Natural killer cell (primary cell): ENCODE data around the gene GPD1. TPM values are rescaled to one million over a fixed set of nuclear protein-coding genes. Genes with fewer than 3 reads are reported as not detected.

Experiments
- ATAC-seq, 3 donors: fragments of 150-1000 bp in 2 of 3; fragments of 200-7000 bp in 1 of 3; cut with Tn5 transposase; 1 replicate in 1 of 3; 2 replicates in 2 of 3; pipeline ENCODE4 v1.10.0; 2021; ENCODE audit warnings: mild to moderate bottlenecking in 2 of 3, moderate library complexity in 2 of 3
- DNase-seq, 2 donors: peaks; one replicate each; pipeline versions ENCODE4 v3.0.0 to v3.0.0-alpha.2; 2013 to 2021; ENCODE audit warnings: mixed read lengths in 1 of 2
- H3K27ac ChIP-seq: one replicate; pipeline ENCODE4 v1.5.1; 2013; ENCODE audit warnings: mild to moderate bottlenecking, low read length
- H3K27me3 ChIP-seq: one replicate; pipeline ENCODE4 v1.6.1; 2013; ENCODE audit warnings: low read length; ENCODE audit not compliant: control insufficient read depth, insufficient read depth
- H3K36me3 ChIP-seq: one replicate; pipeline ENCODE4 v1.6.1; 2013; ENCODE audit warnings: low read length; ENCODE audit not compliant: control insufficient read depth, insufficient read depth
- H3K4me1 ChIP-seq: one replicate; pipeline ENCODE4 v1.6.1; 2013; ENCODE audit warnings: low read length; ENCODE audit not compliant: control insufficient read depth, insufficient read depth
- H3K4me3 ChIP-seq: one replicate; pipeline ENCODE4 v1.5.1; 2013; ENCODE audit warnings: low read length
- H3K9me3 ChIP-seq: one replicate; pipeline ENCODE4 v1.6.1; 2013; ENCODE audit warnings: low read length; ENCODE audit not compliant: control insufficient read depth, insufficient read depth
- H3K27ac Mint-ChIP-seq, 2 donors: one replicate each; pipeline ENCODE4 v1.8.0; 2022; ENCODE audit warnings: mild to moderate bottlenecking in 2 of 2, mixed read lengths in 2 of 2, moderate library complexity in 1 of 2
- H3K27me3 Mint-ChIP-seq, 2 donors: one replicate each; pipeline ENCODE4 v1.8.0; 2022; ENCODE audit warnings: low read depth in 2 of 2, mixed read lengths in 2 of 2
- H3K36me3 Mint-ChIP-seq: one replicate; pipeline ENCODE4 v1.8.0; 2022; ENCODE audit warnings: mixed read lengths
- H3K4me1 Mint-ChIP-seq, 2 donors: one replicate each; pipeline ENCODE4 v1.8.0; 2022; ENCODE audit warnings: mixed read lengths in 2 of 2
- H3K4me3 Mint-ChIP-seq: one replicate; pipeline ENCODE4 v1.8.0; 2022; ENCODE audit warnings: mild to moderate bottlenecking, moderate library complexity, mixed read lengths
- H3K9me3 Mint-ChIP-seq, 2 donors: one replicate each; pipeline ENCODE4 v1.8.0; 2022; ENCODE audit warnings: mixed read lengths in 2 of 2
- CTCF ChIP-seq: fragments of 200-600 bp; IDR thresholded peaks from one replicate; pipeline ENCODE4 v1.8.0; 2022; ENCODE audit warnings: antibody characterized with exemption
- WGBS: methylation state at CpG from one replicate; pipeline ENCODE4 v1.1.7; 2013; ENCODE audit warnings: missing lambda C conversion rate; ENCODE audit not compliant: insufficient coverage; 5-methylcytosine and 5-hydroxymethylcytosine counted together
- intact Hi-C: fragments of 100-400 bp; cut with micrococcal nuclease; formaldehyde crosslinking; loops from one replicate; pipeline ENCODE4 v1.14.2; 2022
- total RNA-seq, 4 donors: library from RNA; stranded (reverse); fragments of 120-200 nt in 1 of 4; gene quantifications; one replicate each; pipeline versions ENCODE4 v1.2.3 to v1.2.4, GENCODE V29; 2013 to 2022

GPD1 gene
- total RNA-seq, 3 donors from 2014 or later (not counting 1 experiment from before 2014, with no cell fraction given), result 0.65 TPM; not detected in 2

GRCh38 chr12:50061946-50062686 lies 41.7 kb upstream of the GPD1 start:
- H3K4me3 ChIP-seq, result no peak overlapping the region
- H3K4me1 Mint-ChIP-seq, result peaks cover 8 to 9% of the 10 kb centered on the region in 2 donors
- intact Hi-C loops, result no loop called here
- H3K27ac Mint-ChIP-seq, result no peak overlapping the region
- DNase-seq (no peak), ATAC-seq (no peak)
- no peak overlapping the region for H3K27ac ChIP-seq
- no peaks in the 10 kb centered on the region for H3K9me3 Mint-ChIP-seq
- no peaks in the 10 kb centered on the region for H3K36me3 Mint-ChIP-seq
- H3K36me3 ChIP-seq, result no peaks in the 10 kb centered on the region
- H3K4me3 Mint-ChIP-seq, result no peak overlapping the region
- H3K27me3 Mint-ChIP-seq, result peaks cover 31 to 34% of the 10 kb centered on the region in 2 donors
- 50% methylated on average over 6 of the region's 6 CpGs for WGBS
- no peak for TF ChIP-seq CTCF
- peaks cover 6% of the 10 kb centered on the region for H3K27me3 ChIP-seq
- no peaks in the 10 kb centered on the region for H3K9me3 ChIP-seq
- peaks cover 2% of the 10 kb centered on the region for H3K4me1 ChIP-seq

GRCh38 chr12:50062728-50063460 lies 40.9 kb upstream of the GPD1 start:
- no peak overlapping the region for H3K27ac Mint-ChIP-seq
- no peaks in the 10 kb centered on the region for H3K9me3 Mint-ChIP-seq
- ATAC-seq, result no peak
- TF ChIP-seq CTCF, result no peak
- no peak overlapping the region for H3K27ac ChIP-seq
- H3K36me3 Mint-ChIP-seq, result no peaks in the 10 kb centered on the region
- intact Hi-C loops, result no loop called here
- peaks cover 28 to 33% of the 10 kb centered on the region in 2 donors for H3K27me3 Mint-ChIP-seq
- WGBS, result 64% methylated on average over 4 of the region's 5 CpGs
- no peaks in the 10 kb centered on the region for H3K36me3 ChIP-seq
- no peak for DNase-seq
- peaks cover 5% of the 10 kb centered on the region for H3K27me3 ChIP-seq
- H3K9me3 ChIP-seq, result no peaks in the 10 kb centered on the region
- no peak overlapping the region for H3K4me3 ChIP-seq
- H3K4me1 Mint-ChIP-seq, result peaks cover 6 to 7% of the 10 kb centered on the region in 2 donors
- H3K4me1 ChIP-seq, result no peaks in the 10 kb centered on the region
- H3K4me3 Mint-ChIP-seq, result no peak overlapping the region

- Mint-ChIP-seq H3K36me3 (no peaks in the 10 kb centered on the region), H3K27me3 (peaks cover 14 to 17% of the 10 kb centered on the region in 2 donors), H3K4me3 (no peak overlapping the region), H3K27ac (no peak overlapping the region), H3K4me1 (peaks cover 0 to 6% of the 10 kb centered on the region in 2 donors), H3K9me3 (no peaks in the 10 kb centered on the region)
- H3K4me1 ChIP-seq, result peaks cover 6% of the 10 kb centered on the region
- no peak for ATAC-seq
- intact Hi-C loops, result no loop called here
- DNase-seq, result no peak
- no peaks in the 10 kb centered on the region for H3K9me3 ChIP-seq
- no peaks in the 10 kb centered on the region for H3K36me3 ChIP-seq
- 83% methylated on average over 2 of the region's 3 CpGs for WGBS
- H3K27ac ChIP-seq, result no peak overlapping the region
- TF ChIP-seq CTCF, result no peak
- H3K27me3 ChIP-seq, result no peaks in the 10 kb centered on the region
- no peak overlapping the region for H3K4me3 ChIP-seq
Measured at GRCh38 chr12:50065726-50066310, 38.0 kb upstream of the GPD1 start.
